Tibial nerve (tissue), 4 donors: ENCODE results near the gene DLG4.

Experiments used
- EP300 ChIP-seq, 2 donors: sonication (generic); formaldehyde crosslinking; IDR thresholded peaks; one replicate each; pipeline ENCODE4 v1.6.1; 2017; ENCODE audit warnings: antibody characterized with exemption in 2 of 2, mild to moderate bottlenecking in 1 of 2
- POLR2A ChIP-seq, 2 donors: fragments of 450-650 bp; IDR thresholded peaks; one replicate each; pipeline ENCODE4 v1.6.1; 2017; ENCODE audit warnings: antibody characterized with exemption in 2 of 2, mild to moderate bottlenecking in 2 of 2, moderate library complexity in 2 of 2
- TF ChIP-seq, protein P1 (sequence below), 5 experiments: fragments of 200-600 bp in 3 of 5; fragments of 450-650 bp in 2 of 5; sonication (generic) in 3 of 5; IDR thresholded peaks; one replicate each; pipeline ENCODE4 v1.5.1; 2016 to 2019; ENCODE audit warnings: antibody characterized with exemption in 5 of 5, mild to moderate bottlenecking in 3 of 5, moderate library complexity in 2 of 5

DNA sequence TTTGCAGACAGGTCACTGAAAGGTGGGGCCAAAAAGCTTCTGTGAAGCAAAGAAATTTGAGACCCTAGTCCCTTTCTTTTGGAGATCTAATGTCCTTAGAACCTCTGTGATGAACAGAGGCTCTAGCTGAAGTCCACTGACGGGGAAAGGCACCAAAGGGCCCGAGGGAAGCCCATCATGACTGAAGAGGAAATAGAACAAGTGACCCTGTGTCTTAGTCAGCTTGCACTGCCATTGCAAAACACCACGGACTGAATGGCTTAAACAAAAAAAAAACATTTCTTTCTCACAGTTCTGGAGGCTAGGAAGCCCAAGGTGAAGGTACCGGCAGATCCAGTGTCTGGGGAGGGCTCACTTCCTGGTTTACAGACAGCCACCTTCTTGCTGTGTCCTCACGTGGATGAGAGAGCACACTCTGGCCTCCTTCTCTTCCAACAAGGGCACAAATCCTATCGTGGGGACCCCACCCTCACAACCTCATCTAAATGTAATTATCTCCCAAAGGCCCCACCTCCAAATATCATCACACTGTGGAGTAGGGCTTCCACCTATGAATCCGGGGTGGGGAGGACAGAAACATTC is 80.7 kb downstream of the DLG4 start:
- TF ChIP-seq, protein P1, sequence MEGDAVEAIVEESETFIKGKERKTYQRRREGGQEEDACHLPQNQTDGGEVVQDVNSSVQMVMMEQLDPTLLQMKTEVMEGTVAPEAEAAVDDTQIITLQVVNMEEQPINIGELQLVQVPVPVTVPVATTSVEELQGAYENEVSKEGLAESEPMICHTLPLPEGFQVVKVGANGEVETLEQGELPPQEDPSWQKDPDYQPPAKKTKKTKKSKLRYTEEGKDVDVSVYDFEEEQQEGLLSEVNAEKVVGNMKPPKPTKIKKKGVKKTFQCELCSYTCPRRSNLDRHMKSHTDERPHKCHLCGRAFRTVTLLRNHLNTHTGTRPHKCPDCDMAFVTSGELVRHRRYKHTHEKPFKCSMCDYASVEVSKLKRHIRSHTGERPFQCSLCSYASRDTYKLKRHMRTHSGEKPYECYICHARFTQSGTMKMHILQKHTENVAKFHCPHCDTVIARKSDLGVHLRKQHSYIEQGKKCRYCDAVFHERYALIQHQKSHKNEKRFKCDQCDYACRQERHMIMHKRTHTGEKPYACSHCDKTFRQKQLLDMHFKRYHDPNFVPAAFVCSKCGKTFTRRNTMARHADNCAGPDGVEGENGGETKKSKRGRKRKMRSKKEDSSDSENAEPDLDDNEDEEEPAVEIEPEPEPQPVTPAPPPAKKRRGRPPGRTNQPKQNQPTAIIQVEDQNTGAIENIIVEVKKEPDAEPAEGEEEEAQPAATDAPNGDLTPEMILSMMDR (IDR thresholded peaks at IDR 0.05) = no peak
- no peak for TF ChIP-seq POLR2A (IDR thresholded peaks at IDR 0.05)
- no peak for TF ChIP-seq EP300 (IDR thresholded peaks at IDR 0.05)
